HUDEP-2 (cell line): ENCODE measurements around the gene HIF1A.
A peak's percentile ranks its signal among the peaks of the same experiment; 100 is the strongest.
"Not testable (repeated sequence)": the region's sequence is repeated elsewhere in the genome, so short reads cannot be mapped to it uniquely, and the experiment has no call there.

Experiments
- DNase-seq, 76 experiments: peaks; one replicate each; lab custom pipeline; 2025; ENCODE audit not compliant: unreplicated experiment in 76 of 76; lab: John Stamatoyannopoulos, UW

HIF1A gene

DNA sequence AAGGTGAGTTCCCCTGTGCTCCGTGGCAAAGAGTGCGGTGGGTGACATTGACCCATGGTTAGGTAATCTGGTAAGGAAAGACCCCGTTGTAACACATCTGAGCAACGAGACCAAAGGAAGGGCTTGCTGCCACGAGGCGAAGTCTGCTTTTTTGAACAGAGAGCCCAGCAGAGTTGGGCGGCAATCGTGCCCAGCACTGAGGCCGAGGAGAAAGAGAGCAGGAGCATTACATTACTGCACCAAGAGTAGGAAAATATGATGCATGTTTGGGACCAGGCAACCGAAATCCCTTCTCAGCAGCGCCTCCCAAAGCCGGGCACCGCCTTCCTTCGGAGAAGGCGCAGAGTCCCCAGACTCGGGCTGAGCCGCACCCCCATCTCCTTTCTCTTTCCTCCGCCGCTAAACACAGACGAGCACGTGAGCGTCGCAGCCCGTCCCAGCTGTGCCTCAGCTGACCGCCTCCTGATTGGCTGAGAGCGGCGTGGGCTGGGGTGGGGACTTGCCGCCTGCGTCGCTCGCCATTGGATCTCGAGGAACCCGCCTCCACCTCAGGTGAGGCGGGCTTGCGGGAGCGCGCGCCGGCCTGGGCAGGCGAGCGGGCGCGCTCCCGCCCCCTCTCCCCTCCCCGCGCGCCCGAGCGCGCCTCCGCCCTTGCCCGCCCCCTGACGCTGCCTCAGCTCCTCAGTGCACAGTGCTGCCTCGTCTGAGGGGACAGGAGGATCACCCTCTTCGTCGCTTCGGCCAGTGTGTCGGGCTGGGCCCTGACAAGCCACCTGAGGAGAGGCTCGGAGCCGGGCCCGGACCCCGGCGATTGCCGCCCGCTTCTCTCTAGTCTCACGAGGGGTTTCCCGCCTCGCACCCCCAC lies at the start of gene HIF1A:
HIF1A (plus strand) TSS at position 684 of the 865 bp plus-strand sequence. CDS start 292 bp downstream, outside the sequence.
- peak; percentile 8 to 97 (median 92) for DNase-seq

DNA sequence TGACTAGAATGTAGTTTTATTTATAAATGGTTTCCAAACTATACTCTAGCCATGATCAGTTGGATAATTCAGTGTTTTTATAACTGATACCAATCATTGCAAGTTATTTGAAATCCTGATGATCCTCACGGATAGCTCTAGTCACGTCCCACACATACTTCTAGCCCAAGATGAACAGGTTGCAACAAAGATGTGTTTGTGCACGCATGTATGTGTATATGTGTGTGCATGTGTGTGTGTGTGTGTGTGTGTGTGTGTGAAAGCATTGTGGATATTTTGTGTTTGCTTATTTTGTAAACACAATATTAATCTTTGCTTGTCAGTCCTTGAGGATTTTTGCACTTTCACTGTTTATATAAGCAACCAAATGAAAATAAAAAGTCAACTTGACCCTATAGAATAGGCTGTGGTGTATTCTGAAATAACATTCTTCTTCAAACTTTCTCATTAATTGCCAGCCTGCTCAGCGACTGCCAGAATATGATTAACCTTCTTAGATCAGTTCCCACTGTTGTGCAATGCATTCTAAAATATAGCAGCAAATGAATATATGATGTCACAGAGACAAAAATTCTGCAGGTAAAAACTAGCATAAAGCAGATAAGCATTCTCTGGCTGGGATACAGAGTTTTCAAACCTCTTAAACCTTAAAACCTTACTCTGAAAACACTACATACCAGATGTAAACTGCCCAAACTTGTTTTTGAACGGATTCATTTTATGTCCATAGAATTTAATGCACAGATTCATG lies 48.8 kb upstream of the HIF1A start:
- DNase-seq: no peak

DNA sequence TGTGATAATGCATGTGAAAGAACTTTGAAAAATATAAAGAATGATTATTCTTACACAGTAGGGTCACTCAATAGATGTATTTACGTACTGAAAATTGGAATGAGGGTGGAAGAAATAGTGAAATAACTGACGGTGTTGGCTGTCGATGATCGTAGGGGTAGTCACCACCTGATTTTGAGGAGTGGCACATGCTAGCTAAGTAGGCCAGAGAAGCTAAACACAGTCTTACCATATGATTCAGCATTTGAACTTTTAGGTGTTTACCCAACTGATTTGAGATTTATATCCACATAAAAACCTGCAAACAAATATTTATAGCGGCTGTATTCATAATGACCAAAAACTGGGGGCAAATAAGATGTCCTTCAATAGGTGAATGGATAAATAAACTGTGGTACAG lies 47.6 kb upstream of the HIF1A start:
- no peak for DNase-seq

DNA sequence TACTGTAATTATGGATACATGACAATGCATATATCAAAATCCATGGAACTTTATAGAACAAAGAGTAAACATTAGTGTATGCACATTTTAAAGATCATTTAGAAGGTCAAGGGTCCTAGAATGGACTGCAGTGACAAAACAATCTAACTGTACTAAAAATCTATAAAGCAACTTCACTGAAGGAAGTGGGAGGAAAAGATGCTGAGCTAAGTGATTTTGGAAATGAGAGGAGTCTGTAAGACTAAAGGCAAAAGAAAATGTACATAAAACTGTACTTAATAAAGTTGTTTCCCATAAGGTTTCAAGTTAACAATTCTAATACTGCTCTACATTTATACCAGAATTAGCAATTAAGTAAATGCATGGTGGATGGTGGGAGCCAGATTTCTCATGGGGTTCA lies 46.9 kb upstream of the HIF1A start:
- DNase-seq: no peak

- DNase-seq: no peak
Measured at GRCh38 chr14:61649283-61649682, 46.0 kb upstream of the HIF1A start.

DNA sequence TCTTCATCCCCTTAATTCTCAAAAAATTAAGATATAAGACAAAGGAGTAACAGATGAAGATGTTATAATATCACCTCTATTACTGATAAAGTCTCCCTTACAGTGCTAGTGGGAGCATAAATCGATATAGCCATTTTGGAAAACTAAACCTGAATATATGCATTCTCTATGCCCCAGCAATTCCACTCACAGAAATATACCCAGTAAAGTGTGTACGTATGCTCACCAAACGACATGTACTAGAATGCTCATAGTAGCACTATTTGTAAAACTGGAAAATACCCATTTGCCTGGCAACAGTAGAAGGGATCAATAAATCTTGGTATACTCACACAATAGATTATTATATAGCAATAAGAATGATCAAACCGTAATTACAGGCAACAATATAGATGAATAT lies 44.0 kb upstream of the HIF1A start:
- no peak for DNase-seq

GRCh38 chr14:61652526-61653262 lies 42.6 kb upstream of the HIF1A start:
- DNase-seq: no peak

- DNase-seq: no peak
Measured at GRCh38 chr14:61653507-61653906, 41.8 kb upstream of the HIF1A start.

- DNase-seq: no peak
Measured at GRCh38 chr14:61654026-61654425, 41.3 kb upstream of the HIF1A start.

- no peak for DNase-seq
Measured at GRCh38 chr14:61655777-61656176, 39.5 kb upstream of the HIF1A start.

DNA sequence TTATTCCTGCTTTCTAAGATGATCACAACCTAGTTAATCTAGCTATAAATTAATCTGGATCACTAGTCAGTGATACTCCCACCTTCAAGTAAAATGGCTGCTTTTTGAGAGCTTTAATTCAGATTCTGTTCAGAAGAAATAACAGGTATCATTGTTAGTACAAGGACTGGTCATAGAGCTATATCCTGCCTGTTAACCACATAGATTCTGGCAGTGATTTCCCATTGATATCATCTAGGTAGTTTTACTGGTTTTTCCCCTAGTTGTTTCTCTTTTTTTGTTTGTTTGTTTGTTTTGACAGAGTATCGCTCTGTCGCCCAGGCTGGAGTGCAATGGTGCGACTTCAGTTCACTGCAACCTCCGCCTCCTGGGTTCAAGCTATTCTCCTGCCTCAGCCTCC lies 39.0 kb upstream of the HIF1A start:
- no peak for DNase-seq

DNA sequence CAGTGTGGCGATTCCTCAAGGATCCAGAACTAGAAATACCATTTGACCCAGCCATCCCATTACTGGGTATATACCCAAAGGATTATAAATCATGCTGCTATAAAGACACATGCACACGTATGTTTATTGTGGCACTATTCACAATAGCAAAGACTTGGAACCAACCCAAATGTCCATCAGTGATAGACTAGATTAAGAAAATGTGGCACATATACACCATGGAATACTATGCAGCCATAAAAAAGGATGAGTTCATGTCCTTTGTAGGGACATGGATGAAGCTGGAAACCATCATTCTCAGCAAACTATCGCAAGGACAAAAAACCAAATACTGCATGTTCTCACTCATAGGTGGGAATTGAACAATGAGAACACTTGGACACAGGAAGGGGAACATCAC lies 37.2 kb upstream of the HIF1A start:
- DNase-seq: not testable (repeated sequence)

DNA sequence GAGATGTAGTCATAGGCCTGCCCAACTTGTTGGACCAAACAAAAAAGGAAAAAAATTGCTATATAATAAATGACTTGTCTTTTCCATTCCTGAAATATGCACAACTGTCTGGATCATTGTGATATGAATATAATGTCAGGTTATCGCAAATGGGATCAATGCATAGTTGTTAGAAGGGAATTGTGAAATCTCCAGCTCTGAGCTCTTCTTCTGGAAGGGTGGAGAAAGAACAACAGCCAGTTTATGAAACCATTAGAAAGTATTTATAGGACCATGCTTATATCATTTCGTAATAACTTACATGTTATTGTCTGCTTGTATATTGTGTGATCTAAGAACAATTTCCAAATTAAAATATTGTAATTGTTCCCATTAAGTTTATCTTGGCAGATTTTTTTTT lies 35.7 kb upstream of the HIF1A start:
- no peak for DNase-seq

DNA sequence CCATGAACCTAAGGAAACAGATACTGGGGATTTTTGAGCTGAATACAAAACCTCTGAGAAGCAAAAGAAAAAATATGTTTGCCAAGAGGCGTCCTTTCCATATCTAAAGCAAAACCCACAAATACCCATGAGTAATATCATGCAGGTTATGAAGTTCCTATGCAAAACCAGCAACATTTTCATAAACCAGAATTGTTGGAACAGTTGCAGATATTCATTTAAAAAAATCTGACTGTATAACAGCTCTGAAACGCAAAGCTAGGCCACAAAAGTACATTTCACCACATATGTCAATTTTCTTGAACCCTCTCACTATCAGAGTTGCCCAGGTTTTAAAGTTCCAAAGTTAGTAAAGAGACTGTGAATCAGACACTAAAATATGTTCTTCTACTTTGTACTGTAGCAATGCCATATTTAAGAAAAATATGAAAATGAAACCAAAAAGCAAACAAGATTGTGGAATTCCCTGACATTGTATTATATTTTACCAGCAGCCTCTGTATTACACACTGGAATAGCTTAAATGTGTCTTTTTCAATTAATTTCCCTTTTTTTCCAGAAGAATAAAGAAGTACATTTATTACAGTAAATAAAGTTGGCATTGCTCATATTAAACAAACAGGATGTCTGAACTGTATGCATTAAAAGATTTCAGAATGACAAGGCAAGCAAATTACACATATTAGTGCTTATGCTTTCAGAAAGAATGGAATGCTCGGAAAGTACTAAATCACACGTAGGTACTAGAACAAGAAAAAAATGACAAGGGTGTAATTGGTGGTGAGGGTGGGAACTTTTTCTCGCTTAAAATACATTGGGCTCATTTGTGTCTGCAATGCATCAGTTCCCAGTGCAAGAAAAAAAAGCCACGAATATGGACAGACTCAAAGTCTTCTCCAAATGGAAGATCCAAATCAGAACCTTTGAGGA lies 33.6 kb upstream of the HIF1A start:
- no peak for DNase-seq

DNA sequence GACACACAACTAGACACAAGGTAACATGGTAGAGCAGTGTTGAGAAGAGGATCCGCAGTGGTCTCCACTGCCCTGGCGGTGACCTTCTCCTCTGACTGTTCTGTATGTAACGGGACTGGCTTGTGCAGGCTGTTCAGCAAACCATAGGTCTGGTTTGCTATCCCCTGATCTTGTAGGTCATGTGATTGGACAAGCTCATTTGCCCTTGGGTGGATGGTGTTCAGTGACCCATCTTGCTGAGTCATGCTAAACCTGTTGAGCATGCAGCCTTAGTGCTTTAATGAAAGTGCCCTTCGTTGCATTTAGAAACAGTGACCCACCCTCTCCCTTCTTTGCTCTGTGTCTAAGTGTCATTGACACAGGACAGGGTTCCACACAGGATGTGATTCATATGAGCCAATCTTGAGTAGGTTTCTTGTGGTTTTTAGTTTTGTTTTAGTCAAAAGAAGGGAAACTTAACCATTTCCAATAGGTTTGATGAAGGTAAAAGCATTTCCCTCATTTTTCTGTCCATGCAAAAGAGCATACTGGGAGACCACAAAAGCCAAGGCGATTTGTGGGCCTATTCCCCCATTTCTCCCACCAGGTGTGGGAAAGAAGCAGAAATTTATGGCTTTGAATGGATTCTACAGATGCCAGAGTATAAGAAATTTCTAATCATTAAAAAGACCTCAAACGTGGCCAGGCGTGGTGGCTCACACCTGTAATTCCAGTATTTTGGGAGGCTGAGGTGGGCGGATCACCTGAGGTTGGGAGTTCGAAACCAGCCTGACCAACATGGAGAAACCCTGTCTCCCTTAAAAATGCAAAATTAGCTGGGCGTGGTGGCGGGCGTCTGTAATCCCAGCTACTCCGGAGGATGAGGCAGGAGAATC lies 32.6 kb upstream of the HIF1A start:
- DNase-seq: peak in 11 of 76 experiments; percentile 4 to 31 (median 7)

- no peak for DNase-seq
Measured at GRCh38 chr14:61663312-61663979, 31.9 kb upstream of the HIF1A start.

- no peak for DNase-seq
Measured at GRCh38 chr14:61668282-61668681, 27.0 kb upstream of the HIF1A start.

GRCh38 chr14:61670576-61670975 lies 24.7 kb upstream of the HIF1A start:
- DNase-seq: no peak

- DNase-seq: no peak
Measured at GRCh38 chr14:61671082-61671481, 24.2 kb upstream of the HIF1A start.
